HG03196 (cell line): Measurements from ENCODE around the gene COL4A2.

Experiments
- ATAC-seq: cut with Tn5 transposase; IDR thresholded peaks from one replicate; pipeline ENCODE4 v1.9.1; 2021; ENCODE audit not compliant: unreplicated experiment

Gene COL4A2

GRCh38 chr13:110432522-110432921, 125.4 kb downstream of the COL4A2 start:
- ATAC-seq: no peak

- ATAC-seq: no peak
These were observed 125.9 kb downstream of the COL4A2 start for GRCh38 chr13:110433014-110433413.

- ATAC-seq: no peak
These were observed 127.5 kb downstream of the COL4A2 start for GRCh38 chr13:110434629-110435028.

- no peak for ATAC-seq
These were observed 128.2 kb downstream of the COL4A2 start for GRCh38 chr13:110435331-110435730.

GRCh38 chr13:110436276-110436675, 129.2 kb downstream of the COL4A2 start:
- no peak for ATAC-seq

- ATAC-seq: no peak
These were observed 129.8 kb downstream of the COL4A2 start for GRCh38 chr13:110436786-110437370.

- ATAC-seq: no peak
These were observed 131.1 kb downstream of the COL4A2 start for GRCh38 chr13:110438211-110438610.

- ATAC-seq: no peak
These were observed 131.7 kb downstream of the COL4A2 start for GRCh38 chr13:110438776-110439175.

GRCh38 chr13:110440946-110441731, 134.1 kb downstream of the COL4A2 start:
- ATAC-seq: no peak

GRCh38 chr13:110442930-110443621, 136.0 kb downstream of the COL4A2 start:
- no peak for ATAC-seq

GRCh38 chr13:110443622-110444225, 136.6 kb downstream of the COL4A2 start:
- no peak for ATAC-seq

- ATAC-seq: no peak
These were observed 137.2 kb downstream of the COL4A2 start for GRCh38 chr13:110444226-110444653.

- ATAC-seq: peak; percentile 44
These were observed 138.1 kb downstream of the COL4A2 start for GRCh38 chr13:110445183-110445582.

GRCh38 chr13:110445722-110446574, 138.9 kb downstream of the COL4A2 start:
- ATAC-seq: no peak

GRCh38 chr13:110446575-110446890, 139.4 kb downstream of the COL4A2 start:
- ATAC-seq: no peak

- ATAC-seq: no peak
These were observed 140.0 kb downstream of the COL4A2 start for GRCh38 chr13:110447058-110447511.

GRCh38 chr13:110447801-110448200, 140.7 kb downstream of the COL4A2 start:
- no peak for ATAC-seq

- no peak for ATAC-seq
These were observed 141.1 kb downstream of the COL4A2 start for GRCh38 chr13:110448230-110448629.

GRCh38 chr13:110448677-110449076, 141.6 kb downstream of the COL4A2 start:
- ATAC-seq: no peak

GRCh38 chr13:110449219-110450015, 142.3 kb downstream of the COL4A2 start:
- ATAC-seq: no peak
